Epithelial cell of prostate (primary cell): ENCODE data around the gene ZNF716.
"Not testable (repeated sequence)": the region's sequence is repeated elsewhere in the genome, so short reads cannot be mapped to it uniquely, and the experiment has no call there.

Experiments
- DNase-seq: peaks from one replicate; pipeline ENCODE4 v3.0.0-alpha.2; 2011; ENCODE audit warnings: low read depth, low spot score
- H3K27ac ChIP-seq: fragments of 450-650 bp; 2 replicates; pipeline ENCODE4 v1.5.1; 2017; ENCODE audit warnings: mild to moderate bottlenecking

Gene ZNF716

GRCh38 chr7:57449904-57450303, at the start of gene ZNF716:
Gene ZNF716, plus strand, starts transcription at chr7:57450177. Its CDS starts 112 bp downstream, at chr7:57450289.
- no peak for DNase-seq
- H3K27ac ChIP-seq: no peak within 1 kb of the TSS

DNA sequence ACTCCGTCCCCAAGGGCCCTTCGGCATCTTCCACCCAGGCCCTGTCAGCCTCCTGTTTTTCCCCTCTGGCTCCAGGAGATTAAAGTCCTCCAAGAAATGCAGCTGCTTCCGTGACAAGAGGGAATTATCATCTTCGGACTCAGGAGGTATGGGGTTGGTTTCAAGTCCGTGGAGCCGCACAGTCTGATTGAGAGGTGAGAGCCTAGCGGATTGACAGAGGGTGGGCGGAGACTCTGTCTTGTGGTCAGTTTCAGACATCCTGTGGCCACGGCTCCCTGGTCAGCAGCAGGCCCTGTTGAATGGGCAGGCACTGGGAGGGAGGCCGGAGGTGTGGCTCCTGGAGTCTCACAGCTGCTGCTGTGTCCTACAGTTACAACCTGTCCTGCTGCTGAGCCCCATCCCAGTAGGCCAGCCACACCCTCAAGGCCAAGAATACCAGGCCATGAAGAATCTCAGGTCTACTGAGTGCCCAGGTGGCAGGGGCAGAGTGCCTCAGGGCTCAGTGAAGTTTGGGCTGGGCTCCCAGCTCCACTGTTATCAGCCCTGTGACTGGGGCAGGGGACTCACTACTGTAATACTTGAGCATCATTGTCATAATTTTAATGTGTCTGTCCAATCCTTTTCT, 49.3 kb upstream of the ZNF716 start:
- no peak overlapping the region for H3K27ac ChIP-seq
- DNase-seq: no peak

DNA sequence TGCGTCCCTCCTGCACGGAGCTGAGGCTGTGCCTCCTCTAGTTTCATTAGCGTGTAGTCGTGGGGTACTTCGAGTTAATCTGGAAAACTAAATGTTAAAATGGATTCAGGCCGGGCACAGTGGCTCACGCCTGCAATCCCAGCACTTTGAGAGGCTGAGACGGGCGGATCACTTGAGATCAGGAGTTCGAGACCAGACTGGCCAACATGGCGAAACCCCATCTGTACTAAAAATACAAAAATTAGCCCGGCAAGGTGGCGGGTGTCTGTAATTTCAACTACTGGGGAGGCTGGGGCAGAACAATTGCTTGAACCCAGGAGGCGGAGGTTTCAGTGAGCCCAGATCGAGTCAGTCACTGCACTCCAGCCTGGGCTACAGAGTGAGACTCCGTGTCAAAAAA, 46.9 kb upstream of the ZNF716 start:
- not testable (repeated sequence) for H3K27ac ChIP-seq, DNase-seq

DNA sequence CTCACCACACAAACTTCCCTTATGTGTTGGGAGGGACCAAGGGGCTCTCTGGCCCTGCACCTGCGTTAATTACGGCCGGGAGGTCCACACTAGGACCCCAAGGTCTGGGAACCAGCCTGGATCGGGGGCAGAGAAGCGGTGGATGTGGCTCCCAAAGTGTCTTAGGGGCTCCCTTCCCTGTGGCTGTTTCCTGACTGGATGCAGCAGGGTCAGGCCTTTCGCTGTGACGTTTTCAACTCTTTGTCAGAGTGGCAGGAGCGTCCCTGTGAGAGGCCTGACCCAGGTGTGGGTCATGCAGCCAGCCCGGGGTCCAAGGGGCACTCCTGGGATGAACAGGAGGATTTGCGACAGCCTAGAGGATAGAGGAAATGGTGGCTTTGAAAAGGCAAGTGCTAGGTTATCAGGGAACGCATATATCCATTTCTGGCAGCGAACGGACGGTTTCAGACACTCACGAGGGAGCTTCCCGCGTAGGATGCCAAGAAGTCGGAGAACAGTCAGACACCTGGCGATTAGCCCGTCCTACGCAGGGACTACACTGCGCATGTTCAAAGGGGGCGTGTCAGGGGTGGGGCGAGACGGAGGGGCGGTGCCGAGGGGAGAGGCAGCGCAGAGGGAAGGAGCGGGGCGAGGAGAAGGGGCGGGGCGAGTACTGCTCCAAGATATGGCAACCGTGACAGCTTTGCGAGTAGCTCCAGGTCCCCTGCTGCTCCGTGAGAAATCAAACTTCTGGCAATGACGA, 46.2 kb upstream of the ZNF716 start:
- DNase-seq: no peak
- H3K27ac ChIP-seq: no peak overlapping the region

DNA sequence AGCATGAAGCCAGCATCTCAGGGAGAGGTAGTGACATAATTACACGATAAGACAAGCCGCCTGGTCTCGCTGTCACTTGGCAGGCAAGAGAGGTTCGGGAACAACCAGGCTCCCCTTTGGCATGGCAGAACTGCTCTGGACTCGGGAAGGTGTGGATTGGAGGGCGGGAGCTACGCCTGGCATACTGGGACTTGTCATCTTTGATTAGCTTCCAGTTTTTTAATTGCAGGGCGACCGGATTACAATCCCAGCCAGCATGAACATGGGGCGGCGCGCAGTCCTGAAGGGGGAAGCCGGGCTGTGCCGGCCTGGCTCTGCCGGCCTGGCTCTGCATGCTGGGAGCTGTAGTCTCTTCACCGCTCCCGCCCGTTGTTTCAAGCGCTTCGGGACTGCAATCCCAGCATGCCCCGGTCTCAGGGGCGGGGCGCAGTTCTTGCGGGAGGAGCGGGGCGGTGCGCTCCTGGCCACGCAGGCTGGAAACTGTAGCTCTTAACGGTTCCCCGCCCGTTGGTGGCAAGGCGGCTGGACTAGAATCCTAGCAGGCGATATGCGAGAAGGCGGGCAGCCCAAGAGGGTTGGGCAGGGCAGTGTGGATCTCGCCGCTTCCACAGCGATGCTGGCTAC, 45.5 kb upstream of the ZNF716 start:
- no peak overlapping the region for H3K27ac ChIP-seq
- DNase-seq: no peak

GRCh38 chr7:57404967-57405421, 45.0 kb upstream of the ZNF716 start:
- DNase-seq: no peak
- no peak overlapping the region for H3K27ac ChIP-seq

GRCh38 chr7:57407125-57407524, 42.9 kb upstream of the ZNF716 start:
- DNase-seq: no peak
- H3K27ac ChIP-seq: no peak overlapping the region

GRCh38 chr7:57412168-57412567, 37.8 kb upstream of the ZNF716 start:
- H3K27ac ChIP-seq: no peak overlapping the region
- DNase-seq: no peak

- H3K27ac ChIP-seq: no peak overlapping the region
- no peak for DNase-seq
Measured at GRCh38 chr7:57412618-57413017, 37.4 kb upstream of the ZNF716 start.

DNA sequence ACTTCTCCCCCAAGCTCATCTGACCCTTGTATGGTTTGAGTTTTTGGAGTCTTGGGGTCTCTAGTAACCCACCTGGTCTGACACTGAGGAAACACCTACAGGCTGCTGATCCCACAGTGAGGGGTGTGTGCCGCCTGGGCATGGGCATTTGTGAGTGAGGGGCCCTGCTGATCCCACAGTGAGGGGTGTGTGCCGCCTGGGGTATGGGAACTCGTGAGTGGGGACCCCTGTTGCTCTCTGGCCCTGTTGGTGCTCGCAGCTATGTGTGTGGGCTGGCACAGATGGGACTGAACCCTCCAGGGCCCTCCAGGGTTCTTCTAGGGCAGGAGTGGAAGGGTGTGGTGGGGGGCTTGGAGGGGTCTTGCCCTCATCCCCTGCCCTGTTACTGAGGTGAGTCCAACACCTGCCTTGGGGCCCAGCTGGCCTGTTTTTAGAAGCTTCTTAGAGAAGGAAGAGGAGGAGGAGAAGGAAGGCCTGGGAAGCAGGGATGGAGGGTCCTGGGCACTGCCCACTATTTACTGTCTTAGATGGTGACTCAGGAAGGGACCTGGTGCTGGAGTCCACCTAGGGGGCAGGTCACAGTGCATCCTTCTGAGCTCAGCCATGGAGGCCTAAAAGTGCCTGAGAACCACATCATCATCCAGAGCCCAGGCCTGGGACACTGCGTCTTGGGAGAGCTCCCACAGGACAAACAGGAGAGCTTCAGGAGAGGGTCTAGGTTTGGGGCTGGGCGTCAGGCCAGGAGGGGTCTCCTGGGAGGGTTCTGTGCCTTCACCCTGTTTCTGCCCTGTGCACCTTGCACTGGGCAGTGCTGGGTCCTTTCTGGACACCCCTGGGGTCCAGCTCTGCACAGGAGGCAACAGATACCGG, 36.2 kb upstream of the ZNF716 start:
- DNase-seq: no peak
- no peak overlapping the region for H3K27ac ChIP-seq

DNA sequence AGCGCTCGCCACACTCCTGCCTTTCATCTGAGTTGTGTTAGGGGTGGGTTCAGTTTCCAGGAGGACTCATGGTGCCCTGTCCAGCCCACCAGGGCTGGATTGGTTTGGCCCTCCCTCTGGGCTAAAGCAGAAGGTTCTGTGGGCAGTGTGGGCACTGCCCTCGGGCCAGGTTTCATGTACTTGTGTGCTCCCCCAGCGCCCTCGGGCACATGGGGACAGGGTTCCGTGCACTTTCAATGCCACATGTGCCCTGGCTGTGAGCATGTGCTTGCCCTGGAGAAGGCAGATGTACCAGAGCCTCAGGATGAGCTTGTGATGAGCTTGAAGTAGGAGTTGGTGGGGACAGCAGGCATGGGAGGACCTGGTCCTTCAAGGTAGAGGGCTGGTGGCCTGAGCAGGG, 35.6 kb upstream of the ZNF716 start:
- H3K27ac ChIP-seq: no peak overlapping the region
- DNase-seq: no peak

- no peak for DNase-seq
- no peak overlapping the region for H3K27ac ChIP-seq
Measured at GRCh38 chr7:57414852-57415251, 35.1 kb upstream of the ZNF716 start.

DNA sequence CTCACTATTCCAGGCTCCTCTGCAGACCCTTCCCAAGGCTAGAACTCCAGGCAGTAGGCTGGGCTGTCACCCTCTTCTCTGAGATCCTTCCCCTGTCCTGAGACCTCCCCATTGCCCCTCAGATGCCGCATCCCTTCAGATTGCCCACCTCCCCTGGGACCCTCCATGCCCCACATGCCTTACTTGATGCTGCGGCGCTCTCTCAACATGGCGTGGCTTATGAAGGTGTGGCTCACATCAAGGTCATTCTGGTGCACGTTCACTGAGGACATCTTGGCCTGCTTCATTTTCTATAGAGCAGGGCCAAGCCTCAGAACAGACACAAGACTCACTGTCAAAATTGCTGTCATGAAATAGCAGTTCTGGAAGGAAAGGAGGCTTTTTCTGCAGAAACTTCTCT, 34.7 kb upstream of the ZNF716 start:
- no peak overlapping the region for H3K27ac ChIP-seq
- no peak for DNase-seq

DNA sequence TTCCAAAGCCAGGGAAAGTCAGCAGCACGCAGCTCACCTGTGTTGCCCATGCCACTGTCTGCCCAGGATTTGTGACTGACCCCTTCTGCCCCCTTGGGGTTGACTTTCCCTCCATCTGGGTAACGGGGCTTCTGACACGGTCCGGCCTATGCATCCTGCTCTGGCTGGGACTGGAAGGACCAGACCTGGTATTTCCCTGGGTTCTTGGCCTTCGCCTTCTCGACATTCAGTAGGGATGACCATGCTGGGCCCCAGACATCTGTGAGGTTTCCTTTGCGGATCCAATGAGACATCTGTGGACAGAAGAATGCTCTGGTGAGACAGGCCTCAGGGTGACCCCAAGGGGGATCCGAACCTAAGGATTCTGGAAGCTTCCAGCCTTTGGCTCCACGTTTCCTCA, 34.2 kb upstream of the ZNF716 start:
- no peak overlapping the region for H3K27ac ChIP-seq
- DNase-seq: no peak

DNA sequence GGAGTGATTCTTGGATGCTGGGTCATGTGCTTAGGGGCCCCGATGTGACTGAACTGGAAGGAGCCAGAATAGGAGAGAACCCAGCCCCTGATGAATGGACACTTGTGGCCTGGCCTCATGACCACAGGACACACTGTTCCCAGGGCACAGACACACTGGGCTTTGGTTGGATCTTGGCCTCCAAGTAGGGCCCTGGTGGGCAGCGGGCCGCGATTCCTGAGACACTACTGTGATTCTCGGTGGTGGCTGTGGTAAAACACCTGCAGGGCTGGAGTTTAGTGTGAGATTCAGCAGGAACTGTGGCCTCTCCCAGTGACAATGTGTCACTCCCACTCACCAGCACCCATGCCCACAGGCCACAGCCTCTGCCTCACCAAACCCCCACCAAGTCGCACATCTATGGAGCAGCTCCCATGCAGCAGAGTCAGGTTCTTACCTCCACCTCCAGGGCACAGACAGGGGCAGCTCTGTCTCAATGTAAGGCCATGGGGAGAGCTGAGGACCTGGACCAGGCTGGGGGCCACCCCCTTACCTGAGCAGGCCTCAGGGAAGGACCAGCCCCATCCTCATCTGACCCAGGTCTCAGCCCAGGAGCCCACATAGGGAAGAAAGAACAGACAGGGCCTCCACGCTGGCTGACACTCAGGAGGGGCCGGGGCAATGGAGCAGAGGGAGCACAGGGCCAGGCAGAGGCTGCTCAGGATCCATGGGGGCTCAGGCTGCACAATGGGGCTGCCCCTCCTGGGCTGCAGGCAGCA, 33.2 kb upstream of the ZNF716 start:
- H3K27ac ChIP-seq: no peak overlapping the region
- no peak for DNase-seq

- H3K27ac ChIP-seq: no peak overlapping the region
- no peak for DNase-seq
Measured at GRCh38 chr7:57417736-57418135, 32.2 kb upstream of the ZNF716 start.

DNA sequence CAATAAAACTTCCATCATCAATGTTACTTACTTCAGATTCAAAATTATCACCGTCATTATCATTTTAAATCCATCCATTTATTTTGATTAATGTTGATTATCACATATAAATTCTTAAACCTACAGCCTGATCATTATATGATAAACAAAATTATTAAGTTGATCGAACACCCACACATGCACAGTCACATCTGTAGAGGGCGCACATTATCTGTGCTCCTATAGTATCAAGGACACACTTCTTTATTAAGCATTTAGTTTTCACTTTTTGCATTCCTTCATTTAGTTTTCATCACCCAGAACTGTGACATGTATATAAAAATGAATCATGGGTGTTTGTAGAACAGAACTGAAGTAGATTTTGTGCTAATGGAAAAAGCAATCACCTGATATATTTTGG, 26.2 kb upstream of the ZNF716 start:
- no peak for DNase-seq
- no peak overlapping the region for H3K27ac ChIP-seq

- no peak overlapping the region for H3K27ac ChIP-seq
- no peak for DNase-seq
Measured at GRCh38 chr7:57424515-57425238, 25.3 kb upstream of the ZNF716 start.

DNA sequence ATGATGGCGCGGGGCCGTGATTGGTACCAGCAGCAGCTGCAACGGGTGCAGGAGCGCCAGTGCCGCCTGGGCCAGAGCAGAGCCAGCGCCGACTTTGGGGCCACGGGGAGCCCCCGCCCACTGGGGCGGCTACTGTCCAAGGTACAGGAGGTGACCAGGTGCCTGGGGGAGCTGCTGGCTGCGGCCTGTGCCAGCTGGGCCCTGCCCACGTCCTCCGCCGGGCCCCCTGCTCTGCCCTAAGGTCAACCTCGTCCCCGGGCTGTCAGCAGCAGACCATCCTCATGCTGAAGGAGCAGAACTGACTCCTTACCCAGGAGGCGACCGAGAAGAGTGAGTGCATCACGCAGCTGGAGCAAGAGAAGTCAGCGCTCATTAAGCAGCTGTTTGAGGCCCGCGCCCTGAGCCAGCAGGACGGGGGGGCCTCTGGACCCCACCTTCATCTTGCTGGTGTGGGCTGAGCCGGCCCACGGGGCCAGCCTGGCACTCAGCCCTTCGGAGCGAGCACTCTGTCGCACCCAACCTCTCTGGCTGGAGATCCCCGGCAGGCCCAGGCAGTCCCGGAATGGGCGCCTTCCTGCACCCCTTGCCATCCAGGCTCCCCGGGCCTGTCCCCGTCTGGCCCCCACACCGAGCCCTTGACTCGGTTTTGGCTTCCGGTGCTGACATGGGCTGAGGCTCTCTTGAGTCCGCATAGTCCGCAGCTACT, 24.6 kb upstream of the ZNF716 start:
- DNase-seq: no peak
- H3K27ac ChIP-seq: no peak overlapping the region
